PFSK-1 (cell line): ENCODE measurements around the gene GNAI1.

ENCODE experiments used
- FOXP2 ChIP-seq: optimal IDR thresholded peaks from 2 replicates; pipeline ENCODE3; 2011; ENCODE audit warnings: borderline replicate concordance, control low read depth, inconsistent platforms; ENCODE audit not compliant: insufficient read depth; ENCODE audit errors: extremely low read length, extremely low read depth
- POLR2AphosphoS5 ChIP-seq: IDR thresholded peaks from 2 replicates; pipeline ENCODE4 v1.6.1; 2012; ENCODE audit warnings: low read depth, mild to moderate bottlenecking, control low read depth, low read length, moderate library complexity
- SIN3A ChIP-seq: IDR thresholded peaks from 2 replicates; pipeline ENCODE4 v1.6.1; 2012; ENCODE audit warnings: mild to moderate bottlenecking, low read length, moderate library complexity, borderline replicate concordance; ENCODE audit not compliant: insufficient read depth
- TAF1 ChIP-seq: IDR thresholded peaks from 2 replicates; pipeline ENCODE4 v1.6.1; 2012; ENCODE audit warnings: low read length, control low read depth, borderline replicate concordance; ENCODE audit not compliant: insufficient read depth

- no peak for TF ChIP-seq SIN3A
- no peak for TF ChIP-seq FOXP2
- no peak for TF ChIP-seq POLR2AphosphoS5
- TF ChIP-seq TAF1, result no peak
Measured at GRCh38 chr7:80241671-80242070, 107.0 kb downstream of the GNAI1 start.
